Endometrial microvascular endothelial cells (primary cell): Measurements from ENCODE around the gene WDR49. TPM values are rescaled to one million over a fixed set of nuclear protein-coding genes. Genes with fewer than 3 reads are reported as not detected.
"Not testable (repeated sequence)": the region's sequence is repeated elsewhere in the genome, so short reads cannot be mapped to it uniquely, and the experiment has no call there.

Experiments
- in situ Hi-C: cut with HindIII; loops from 2 replicates; pipeline ENCODE4 v1.10.0; 2017; ENCODE audit warnings: low sequenced_read_pairs, low pct_unique_long_range_greater_than_20kb; ENCODE audit errors: inconsistent ontology term
- total RNA-seq: library from RNA; depleted of rRNA; stranded (reverse); fragments of >200 nt; gene quantifications from one replicate; pipeline ENCODE4 v1.2.3, GENCODE V29; 2015; ENCODE audit errors: inconsistent ontology term

Gene WDR49
- total RNA-seq, 1 donor from 2014 or later, result not detected

DNA sequence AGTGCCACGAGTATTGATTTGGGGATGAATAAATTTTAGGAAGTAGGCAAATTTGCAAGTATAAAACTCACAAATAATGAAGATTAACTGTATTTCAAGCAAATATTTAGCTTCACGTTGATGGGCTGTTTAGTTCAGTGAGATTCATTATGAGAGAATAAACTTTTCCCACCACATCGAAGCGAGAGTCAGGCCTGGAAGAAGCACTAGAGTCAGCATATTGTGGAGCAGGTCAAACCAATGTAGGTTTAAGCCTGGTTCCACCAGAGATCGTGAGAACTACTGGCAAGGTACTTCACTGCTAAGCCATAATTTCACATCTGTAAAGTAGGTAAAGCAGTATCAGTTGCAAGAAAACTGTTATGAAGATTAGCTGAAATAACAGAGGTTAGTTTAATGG is 22.3 kb downstream of the WDR49 start:
- in situ Hi-C loops, result no loop called here

DNA sequence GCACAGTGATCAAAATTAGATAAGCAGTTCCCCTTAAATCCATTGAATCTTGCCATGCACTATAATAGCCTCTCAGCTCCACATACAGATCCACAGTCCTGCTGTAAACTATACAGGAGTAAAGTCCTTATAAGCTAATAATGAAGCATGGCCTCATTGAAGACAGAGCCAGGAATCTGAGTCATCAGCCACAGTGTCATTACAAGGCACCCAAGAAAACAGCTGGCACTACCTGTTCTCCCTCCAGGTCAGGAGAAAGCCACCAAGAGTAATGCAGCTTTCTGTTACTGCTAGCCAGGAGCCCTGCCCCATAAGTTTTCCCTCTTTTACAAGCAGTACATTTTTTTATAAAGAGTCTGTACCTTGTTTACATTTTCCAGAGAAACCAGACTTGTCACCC is 27.3 kb downstream of the WDR49 start:
- in situ Hi-C loops, result no loop called here

DNA sequence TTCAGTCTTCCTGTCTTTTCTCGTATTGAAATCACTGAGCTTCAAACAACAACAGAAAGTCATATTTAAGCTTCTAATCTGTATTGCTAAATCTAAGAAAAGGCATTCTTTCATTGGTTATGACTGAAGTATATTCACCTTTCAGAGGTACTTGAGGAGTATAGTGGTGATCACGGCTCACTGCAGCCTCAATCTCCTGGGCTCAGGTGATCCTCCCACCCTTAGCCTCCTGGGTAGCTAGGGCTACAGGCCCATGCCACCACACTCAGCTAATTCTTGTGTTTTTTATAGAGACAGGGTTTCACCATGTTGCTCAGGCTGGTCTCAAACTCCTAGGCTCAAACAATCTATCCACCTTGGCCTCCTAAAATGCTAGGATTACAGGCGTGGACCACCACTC is 38.7 kb downstream of the WDR49 start:
- in situ Hi-C loops, result no loop called here

DNA sequence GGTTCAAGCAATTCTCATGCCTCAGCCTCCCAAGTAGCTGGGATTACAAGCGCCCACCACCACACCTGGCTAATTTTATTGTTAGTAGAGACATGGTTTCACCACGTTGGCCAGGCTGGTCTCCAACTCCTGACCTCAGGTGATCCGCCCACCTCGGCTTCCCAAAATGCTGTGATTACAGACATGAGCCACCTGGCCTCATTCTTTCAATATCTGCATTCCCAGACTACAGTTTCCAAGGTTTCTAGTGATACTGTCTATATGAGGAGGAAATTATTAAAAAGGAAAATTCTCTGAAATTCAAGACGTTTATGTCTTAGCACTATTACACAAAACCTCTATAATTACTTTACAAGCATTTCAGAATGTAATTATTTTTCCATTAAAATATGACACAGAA is 39.5 kb downstream of the WDR49 start:
- in situ Hi-C loops, result not testable (repeated sequence)

DNA sequence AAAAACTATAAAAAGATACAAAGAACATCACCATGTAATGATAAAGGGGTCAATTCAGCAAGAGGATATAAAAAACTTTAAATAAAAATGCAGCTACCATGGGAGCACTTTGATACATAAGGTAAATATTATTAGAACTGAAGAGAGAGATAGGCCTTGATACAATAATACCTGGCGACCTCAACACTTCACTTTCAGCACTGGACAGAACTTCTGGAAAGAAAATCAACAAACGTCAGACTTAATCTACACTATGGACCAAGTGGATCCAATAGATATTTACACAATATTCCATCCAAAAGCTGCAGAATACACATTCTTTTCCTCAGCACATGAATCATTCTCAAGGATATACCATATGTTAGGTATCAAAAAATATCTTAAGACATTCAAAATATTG is 42.0 kb downstream of the WDR49 start:
- in situ Hi-C loops, result no loop called here

DNA sequence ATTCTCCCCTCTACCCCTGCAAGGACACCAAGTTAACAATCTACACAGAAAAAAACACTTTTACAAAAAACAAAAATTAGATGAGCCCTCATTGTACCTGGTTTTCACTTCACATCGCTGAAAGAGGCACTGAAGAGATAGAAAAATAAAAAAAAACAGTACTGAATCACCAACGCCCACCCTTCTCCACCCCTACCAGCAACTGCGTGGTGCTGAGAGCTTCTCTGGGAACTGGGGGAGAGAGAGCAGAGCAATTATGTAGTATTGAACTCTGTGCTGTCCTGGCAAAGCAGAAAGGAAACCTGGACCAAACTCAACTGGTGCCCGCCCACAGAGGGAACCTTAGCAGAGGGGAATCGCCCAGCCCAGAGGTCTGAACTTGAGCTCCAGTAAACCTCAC is 44.6 kb downstream of the WDR49 start:
- in situ Hi-C loops, result no loop called here

DNA sequence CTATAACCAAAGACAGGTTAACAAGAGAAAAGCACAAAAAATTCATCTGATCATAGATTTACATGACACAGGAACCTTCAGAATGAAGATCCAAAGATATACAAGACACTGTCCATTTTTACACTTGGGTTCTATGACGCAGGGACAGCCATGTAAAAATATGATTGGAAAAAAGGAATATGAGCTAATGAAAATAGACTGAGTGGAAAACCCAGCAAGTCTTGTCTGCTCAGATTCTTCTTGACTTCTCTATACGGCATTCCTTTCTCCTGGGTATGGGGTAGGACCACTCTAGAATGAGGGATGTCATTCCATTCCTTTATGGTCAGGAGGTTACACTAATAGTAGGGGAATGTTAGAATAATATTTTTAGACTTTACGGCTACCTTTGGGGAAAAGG is 46.9 kb downstream of the WDR49 start:
- in situ Hi-C loops, result no loop called here

DNA sequence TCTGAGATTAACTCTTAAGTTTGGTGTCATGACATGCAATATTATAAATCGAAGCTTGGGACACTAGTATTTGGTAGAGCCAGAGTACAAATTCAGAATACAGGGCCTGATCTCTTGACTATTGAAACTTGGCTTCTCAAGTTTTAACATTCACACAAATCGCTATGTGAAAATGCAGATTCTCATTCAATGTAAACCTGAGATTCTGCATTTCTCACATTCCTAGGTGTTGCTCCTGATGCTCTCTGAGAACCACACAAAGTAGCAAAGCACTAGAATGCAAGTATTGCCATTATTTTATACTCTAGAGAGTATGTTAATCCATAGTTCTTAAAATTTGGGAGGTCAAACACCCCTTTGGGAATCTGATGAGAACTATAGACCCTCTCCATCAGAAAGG is 47.9 kb downstream of the WDR49 start:
- in situ Hi-C loops, result no loop called here

DNA sequence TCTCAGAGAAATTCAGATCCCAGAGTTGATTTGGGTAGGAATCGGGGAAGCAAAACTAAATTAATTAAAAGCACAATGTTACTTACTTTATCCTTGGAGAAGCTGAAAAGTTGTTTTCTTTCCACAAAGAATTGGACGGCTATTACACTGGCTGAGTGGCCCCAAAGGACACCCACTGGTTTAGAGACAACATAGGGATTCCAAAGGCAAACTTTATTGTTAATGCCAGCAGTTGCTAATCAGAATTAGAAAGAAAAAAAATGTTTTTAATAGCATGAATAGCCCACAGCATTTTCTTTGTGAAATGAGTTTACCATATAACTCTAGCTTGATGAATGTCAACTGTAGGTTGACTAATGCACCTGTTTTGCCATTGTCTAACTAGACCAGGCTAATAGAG is 51.7 kb downstream of the WDR49 start:
- in situ Hi-C loops, result no loop called here

DNA sequence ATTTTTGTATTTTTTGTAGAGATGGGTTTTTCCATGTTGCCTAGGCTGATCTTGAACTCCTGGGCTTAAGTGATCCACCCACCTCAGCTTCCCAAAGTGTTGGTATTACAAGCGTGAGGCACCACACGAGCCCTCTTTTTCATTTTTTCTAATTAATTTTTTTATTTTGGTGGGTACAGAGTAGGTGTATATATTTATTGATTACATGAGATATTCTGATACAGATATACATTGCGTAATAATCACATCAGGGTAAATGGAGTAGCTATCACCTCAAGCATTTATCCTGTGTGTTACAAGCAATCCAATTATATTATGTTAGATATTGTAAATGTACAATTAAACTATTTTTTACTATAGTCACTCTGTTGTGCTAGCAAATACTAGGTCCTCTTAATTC is 66.1 kb downstream of the WDR49 start:
- in situ Hi-C loops, result no loop called here

DNA sequence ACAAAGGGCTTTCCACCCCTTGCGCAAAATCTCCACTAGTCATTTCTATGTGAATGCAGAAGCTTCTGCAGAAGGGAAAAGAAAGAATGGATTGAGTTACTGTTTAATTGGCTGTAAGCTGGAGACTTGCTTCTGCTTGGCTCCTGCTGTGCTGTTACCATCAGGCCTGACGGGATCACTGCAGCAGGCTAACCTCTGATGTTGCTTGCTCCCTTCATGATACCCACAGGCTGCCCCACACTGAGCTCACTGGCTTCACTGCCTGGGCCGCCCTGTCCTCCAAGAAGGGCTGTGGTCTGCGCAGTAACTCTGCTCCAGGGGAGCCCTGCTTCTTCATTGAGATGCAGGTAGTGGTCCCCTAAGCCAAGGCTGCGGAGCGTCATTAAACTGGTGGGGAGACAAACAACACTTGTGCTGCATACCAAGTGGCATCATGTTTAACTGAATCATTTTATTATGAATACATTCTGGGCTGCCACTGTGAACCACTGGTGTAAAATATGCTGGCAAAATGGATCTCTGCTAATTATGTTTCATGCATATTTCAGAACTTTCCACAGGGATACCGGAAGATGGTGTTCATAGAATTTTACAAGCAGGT is 78.6 kb downstream of the WDR49 start:
- in situ Hi-C loops, result no loop called here

DNA sequence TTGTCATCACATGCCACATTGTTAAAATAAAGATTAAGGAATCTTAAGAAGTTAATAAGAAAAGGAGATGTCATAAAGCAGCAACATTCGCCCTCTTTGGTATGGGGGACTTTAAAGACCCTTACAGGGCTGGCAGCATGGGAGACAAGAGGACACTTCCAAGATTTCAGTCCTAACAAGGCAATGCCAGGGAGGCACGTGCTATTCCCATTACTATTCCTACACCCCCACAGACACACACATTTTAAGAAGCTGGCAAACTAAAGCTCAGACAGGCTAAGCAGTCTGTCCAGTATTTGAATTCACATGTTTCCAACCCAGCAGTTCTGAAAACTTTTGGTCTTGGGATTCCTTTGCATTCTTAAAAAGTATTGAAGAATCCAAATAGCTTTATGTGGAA is 80.8 kb downstream of the WDR49 start:
- in situ Hi-C loops, result no loop called here

DNA sequence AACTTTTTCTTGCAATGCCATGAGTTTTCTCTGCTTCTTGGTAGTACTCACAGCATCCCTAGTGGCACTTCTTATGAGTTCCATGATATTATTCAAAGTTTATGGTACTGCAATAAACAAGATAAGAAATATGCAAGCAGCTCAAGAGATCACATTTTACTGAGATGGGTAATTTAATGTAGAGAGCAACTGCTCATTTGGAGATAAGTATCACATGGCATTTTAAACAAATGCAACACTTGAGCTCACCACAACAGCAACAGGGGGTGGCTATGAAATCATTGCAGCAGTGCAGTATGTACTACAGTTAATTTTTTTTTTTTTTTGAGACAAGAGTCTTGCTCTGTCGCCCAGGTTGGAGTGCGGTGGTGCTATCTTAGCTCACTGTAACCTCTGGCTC is 85.1 kb downstream of the WDR49 start:
- in situ Hi-C loops, result no loop called here

DNA sequence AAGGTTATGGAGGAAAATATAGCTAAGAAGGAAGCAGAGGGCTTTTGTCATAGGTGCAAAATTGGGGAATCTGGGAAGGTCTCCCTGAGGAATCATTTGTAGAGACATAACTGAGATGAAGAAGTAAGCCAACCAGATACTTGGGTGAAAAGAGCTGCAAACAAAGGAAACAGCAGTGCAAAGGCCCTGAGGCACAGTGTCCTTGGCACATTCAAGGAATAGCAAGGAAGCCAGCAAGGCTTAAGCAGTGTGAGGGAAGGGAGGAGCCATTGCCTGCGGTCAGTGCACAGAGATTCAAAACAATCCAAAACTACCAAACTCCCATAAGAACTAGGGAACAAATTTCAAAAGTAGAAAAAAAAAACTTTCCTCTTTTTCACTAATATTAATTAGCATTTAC is 88.3 kb downstream of the WDR49 start:
- in situ Hi-C loops, result no loop called here

DNA sequence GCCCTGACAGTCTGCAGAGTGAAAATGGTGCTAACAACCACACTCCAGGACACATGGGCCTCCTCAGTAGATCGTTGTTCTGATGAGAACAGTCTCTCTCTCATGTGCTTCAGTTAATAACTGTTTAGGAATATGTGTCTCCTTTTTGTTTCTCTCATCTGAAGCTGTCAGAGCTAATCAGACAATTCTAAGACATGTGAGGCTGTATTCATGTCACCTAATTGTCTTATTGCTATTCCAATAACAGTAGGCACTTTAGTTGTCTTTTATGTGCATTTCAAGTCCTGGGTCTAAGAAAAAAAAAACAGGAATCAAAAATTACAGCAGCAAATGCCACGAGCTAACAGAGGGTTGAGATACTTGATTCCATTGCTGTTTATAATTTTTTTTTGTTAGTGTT is 89.1 kb downstream of the WDR49 start:
- in situ Hi-C loops, result no loop called here

DNA sequence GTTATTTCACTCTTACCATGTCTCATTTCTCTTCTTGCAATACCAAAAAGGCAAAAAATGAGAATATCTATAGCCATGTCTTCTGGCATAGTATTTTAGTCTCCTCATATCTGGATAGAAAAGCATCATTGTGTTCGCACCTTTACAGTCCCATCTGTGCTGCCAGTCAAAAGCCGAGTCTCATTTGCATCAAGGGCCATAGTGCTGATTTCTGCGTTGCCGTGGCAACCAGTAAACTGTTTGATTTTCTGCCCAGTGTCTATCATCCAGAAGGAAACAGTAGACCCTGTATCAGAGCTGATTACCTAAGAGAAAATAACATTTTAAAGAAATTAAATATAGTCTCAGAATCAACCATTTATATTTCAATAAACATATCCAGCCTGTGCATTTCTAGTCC is 93.8 kb downstream of the WDR49 start:
- in situ Hi-C loops, result no loop called here

DNA sequence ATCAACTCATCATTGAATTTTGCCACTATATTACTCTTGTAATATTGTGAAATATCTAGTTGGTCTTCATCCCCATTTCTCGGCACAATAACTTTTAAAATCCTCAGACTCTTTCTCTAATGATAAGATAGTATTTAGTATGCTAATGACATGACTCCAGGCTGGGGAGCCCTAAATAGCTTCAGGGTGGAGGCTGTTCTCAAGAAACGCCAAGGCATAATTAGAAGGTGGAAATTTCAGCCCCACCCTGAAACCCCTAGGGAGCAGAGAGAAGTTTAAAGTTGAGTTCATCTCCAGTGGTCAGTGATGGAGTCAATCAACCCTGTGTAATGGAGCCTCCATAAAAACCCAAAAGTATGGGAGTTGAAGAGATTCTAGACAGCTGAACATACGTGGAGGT is 98.8 kb downstream of the WDR49 start:
- in situ Hi-C loops, result no loop called here

DNA sequence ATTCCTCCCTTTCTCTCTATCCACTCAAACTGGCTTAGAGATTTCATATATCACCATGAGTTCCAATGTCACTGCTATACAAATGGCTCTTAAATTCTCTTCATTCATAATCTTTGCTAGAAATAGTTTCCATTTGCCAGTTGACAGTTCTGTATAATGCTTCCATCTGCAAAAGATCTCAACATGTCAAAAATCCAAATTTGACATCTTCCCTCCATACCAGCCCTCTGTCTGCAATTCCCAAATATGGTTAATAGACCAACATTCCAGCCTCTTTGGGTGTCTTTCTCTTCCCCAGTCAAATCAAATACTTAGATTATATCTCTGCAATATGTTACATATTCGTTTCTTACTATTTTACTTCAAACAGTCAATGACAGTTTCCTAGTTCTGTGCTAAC is 115.7 kb downstream of the WDR49 start:
- in situ Hi-C loops, result no loop called here

DNA sequence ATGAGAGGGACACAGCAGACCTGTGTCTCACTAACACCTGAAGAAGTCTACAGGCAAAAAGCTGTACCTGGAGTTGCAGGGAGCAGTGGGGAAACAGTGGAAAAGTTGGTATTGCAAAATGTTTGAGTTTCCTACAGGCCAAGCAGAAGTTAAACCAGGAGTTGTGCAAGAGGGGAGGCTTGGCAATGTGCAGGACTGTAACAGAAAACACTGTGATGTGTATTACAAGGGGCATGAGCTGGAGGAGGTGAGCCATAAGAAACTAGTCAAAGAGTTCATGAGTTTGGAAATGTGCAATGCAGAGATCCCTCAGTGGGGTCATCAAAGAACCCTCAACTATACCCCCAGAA is 132.8 kb downstream of the WDR49 start:
- in situ Hi-C loops, result no loop called here

DNA sequence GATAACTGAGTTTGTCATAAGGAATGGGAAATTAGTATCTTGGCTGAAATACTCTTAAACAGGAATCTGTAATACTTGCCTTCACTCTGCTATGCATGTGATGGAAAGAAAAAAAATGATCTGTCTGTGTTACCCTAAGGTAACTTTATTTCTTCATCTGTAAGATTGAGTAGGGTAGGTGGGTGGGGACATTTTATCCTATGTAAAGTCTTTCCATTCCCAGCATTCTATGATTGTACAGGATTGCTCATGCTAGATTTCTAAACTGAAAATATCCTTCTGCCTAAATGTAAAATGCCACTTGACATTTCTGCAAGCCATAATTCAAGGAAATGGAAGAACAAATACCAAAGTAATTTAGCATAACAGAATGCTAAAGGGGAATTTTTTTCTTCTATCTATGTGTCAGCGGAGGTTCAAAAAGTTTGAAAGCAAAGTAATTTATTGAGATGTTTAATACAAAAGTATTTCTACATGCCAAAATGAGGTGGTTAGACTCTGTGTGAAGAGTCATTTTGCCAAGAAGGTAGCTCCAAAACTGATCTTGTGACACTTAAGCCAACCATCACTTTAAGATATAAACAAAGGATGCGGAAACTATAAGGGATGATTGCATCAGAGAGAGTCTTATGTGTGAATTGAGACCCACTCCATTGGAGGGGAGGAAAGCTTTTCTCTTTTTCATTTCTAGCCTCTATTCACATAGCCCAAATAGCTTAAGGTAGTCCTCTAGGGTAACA is 133.3 kb downstream of the WDR49 start:
- in situ Hi-C loops, result no loop called here

DNA sequence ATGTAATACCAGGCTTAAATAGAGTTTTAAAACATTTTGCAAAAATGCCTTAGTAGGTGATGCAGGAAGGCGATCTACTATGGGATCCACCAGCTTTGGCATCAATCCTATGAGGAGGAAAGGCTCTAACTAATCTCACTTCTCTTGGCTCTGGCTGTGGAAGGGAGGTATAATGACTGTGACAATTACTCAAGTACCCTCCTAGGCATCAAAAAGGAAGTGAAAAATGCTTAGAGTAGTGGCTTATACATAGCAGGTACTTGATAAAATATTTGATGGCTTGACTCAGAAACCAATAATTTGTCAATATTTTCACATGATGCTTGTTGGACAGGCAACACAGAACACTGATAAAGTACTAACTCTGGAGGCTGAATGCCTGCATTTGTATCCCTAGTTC is 145.8 kb downstream of the WDR49 start:
- in situ Hi-C loops, result no loop called here
